ENCODE measurements around the gene C4orf36.
A peak's percentile ranks its signal among the peaks of the same experiment; 100 is the strongest.

C4orf36 gene

GRCh38 chr4:86891762-86892635 is at the start of gene C4orf36:
C4orf36 (minus strand) TSS chr4:86892422; CDS start chr4:86891520, 902 bp downstream.
- Mint-ChIP-seq H3K27ac (peak within 1 kb of the TSS; percentile 78 to 93 (median 85)), H3K4me3 (peak within 1 kb of the TSS; percentile 87 to 93 (median 92)), H3K4me1 (peaks cover 6% of the 10 kb centered on the region), H3K9me3 (peaks cover 3% of the 10 kb centered on the region), H3K27me3 (ENCODE audit: low read depth) (peaks cover 7% of the 10 kb centered on the region), H3K36me3 (ENCODE audit: low read depth) (peaks cover 6% of the 10 kb centered on the region)
- no peak for TF ChIP-seq CTCF (IDR thresholded peaks at IDR 0.05; ENCODE audit: unreplicated experiment in 3 of 3)

- no peak for TF ChIP-seq CTCF (IDR thresholded peaks at IDR 0.05; ENCODE audit: unreplicated experiment in 3 of 3)
- no peaks in the 10 kb centered on the region for H3K36me3 Mint-ChIP-seq (ENCODE audit: low read depth)
- H3K4me3 Mint-ChIP-seq: no peak overlapping the region
- no peaks in the 10 kb centered on the region for H3K9me3 Mint-ChIP-seq
- peaks cover 15% of the 10 kb centered on the region for H3K27me3 Mint-ChIP-seq (ENCODE audit: low read depth)
- no peak overlapping the region for H3K27ac Mint-ChIP-seq
- H3K4me1 Mint-ChIP-seq: peaks cover 10% of the 10 kb centered on the region
Observed at GRCh38 chr4:86940920-86941460, 48.8 kb upstream of the C4orf36 start.

- H3K4me1 Mint-ChIP-seq: peaks cover 15% of the 10 kb centered on the region
- H3K36me3 Mint-ChIP-seq (ENCODE audit: low read depth): no peaks in the 10 kb centered on the region
- no peak for TF ChIP-seq CTCF (IDR thresholded peaks at IDR 0.05; ENCODE audit: unreplicated experiment in 3 of 3)
- H3K27me3 Mint-ChIP-seq (ENCODE audit: low read depth): peaks cover 23% of the 10 kb centered on the region
- H3K27ac Mint-ChIP-seq: no peak overlapping the region
- H3K9me3 Mint-ChIP-seq: no peaks in the 10 kb centered on the region
- no peak overlapping the region for H3K4me3 Mint-ChIP-seq
Observed at GRCh38 chr4:86939729-86940575, 47.7 kb upstream of the C4orf36 start.

- Mint-ChIP-seq H3K4me3 (peak overlapping the region in 1 of 3 experiments; percentile 1), H3K4me1 (peaks cover 15% of the 10 kb centered on the region), H3K9me3 (no peaks in the 10 kb centered on the region), H3K27ac (peak overlapping the region in 1 of 3 experiments; percentile 15), H3K36me3 (ENCODE audit: low read depth) (no peaks in the 10 kb centered on the region), H3K27me3 (ENCODE audit: low read depth) (peaks cover 26% of the 10 kb centered on the region)
- TF ChIP-seq CTCF (IDR thresholded peaks at IDR 0.05; ENCODE audit: unreplicated experiment in 3 of 3): no peak
Observed at GRCh38 chr4:86938771-86939520, 46.7 kb upstream of the C4orf36 start.

- Mint-ChIP-seq H3K9me3 (no peaks in the 10 kb centered on the region), H3K4me1 (peaks cover 15% of the 10 kb centered on the region), H3K4me3 (peak overlapping the region; percentile 84 to 86 (median 86)), H3K27ac (peak overlapping the region; percentile 43 to 81 (median 76)), H3K27me3 (ENCODE audit: low read depth) (peaks cover 26% of the 10 kb centered on the region), H3K36me3 (ENCODE audit: low read depth) (no peaks in the 10 kb centered on the region)
- TF ChIP-seq CTCF (IDR thresholded peaks at IDR 0.05; ENCODE audit: unreplicated experiment in 3 of 3): no peak
Observed at GRCh38 chr4:86935853-86936733, 43.9 kb upstream of the C4orf36 start.
